Ovary (tissue), 9 donors: Measurements from ENCODE around the gene TRANK1. TPM values are rescaled to one million over a fixed set of nuclear protein-coding genes. Genes with fewer than 3 reads are reported as not detected.
"Not testable (repeated sequence)": the region's sequence is repeated elsewhere in the genome, so short reads cannot be mapped to it uniquely, and the experiment has no call there.

Experiments
- DNase-seq, 5 donors: peaks; one replicate each; pipeline ENCODE4 v3.0.0-alpha.2; 2019 to 2020
- H3K27ac ChIP-seq, 2 donors: fragments of 200-600 bp; one replicate each; pipeline versions ENCODE4 v1.5.1 to v1.8.0; 2019 to 2022
- H3K27me3 ChIP-seq: fragments of 200-600 bp; one replicate; pipeline ENCODE4 v1.8.0; 2022
- H3K36me3 ChIP-seq: fragments of 200-600 bp; sonication (generic); one replicate; pipeline ENCODE4 v1.5.1; 2019
- H3K4me1 ChIP-seq: one replicate; pipeline ENCODE4 v1.8.1; 2013; ENCODE audit warnings: mild to moderate bottlenecking, moderate library complexity; ENCODE audit not compliant: insufficient read depth
- H3K4me3 ChIP-seq: fragments of 200-600 bp; sonication (generic); one replicate; pipeline ENCODE4 v1.5.1; 2017
- H3K9me3 ChIP-seq, 2 donors: fragments of 200-600 bp in 1 of 2; sonication (generic) in 1 of 2; one replicate each; pipeline versions ENCODE4 v1.5.1 to v1.8.1; 2013 to 2019; ENCODE audit warnings: mild to moderate bottlenecking in 1 of 2, moderate library complexity in 1 of 2
- CTCF ChIP-seq, 3 donors: fragments of 450-650 bp in 2 of 3; fragments of 200-600 bp in 1 of 3; IDR thresholded peaks; one replicate each; pipeline versions ENCODE4 v1.5.1 to v1.8.0; 2016 to 2022; ENCODE audit warnings: antibody characterized with exemption in 3 of 3, mild to moderate bottlenecking in 1 of 3
- EP300 ChIP-seq: sonication (generic); formaldehyde crosslinking; IDR thresholded peaks from one replicate; pipeline ENCODE4 v1.6.1; 2017; ENCODE audit warnings: antibody characterized with exemption
- POLR2A ChIP-seq: fragments of 450-650 bp; IDR thresholded peaks from one replicate; pipeline ENCODE4 v1.6.1; 2017; ENCODE audit warnings: antibody characterized with exemption, mild to moderate bottlenecking, moderate library complexity
- WGBS, 3 donors: extraction: QIAGEN DNeasy Blood & Tissue Kit in 1 of 3; methylation state at CpG; one replicate each; pipeline versions ENCODE4 v1.1.5 to v1.1.7; 2013 to 2017; 5-methylcytosine and 5-hydroxymethylcytosine counted together
- intact Hi-C, 4 donors: fragments of 100-400 bp; cut with DNase I; formaldehyde crosslinking; loops; one replicate each; pipeline versions ENCODE4 v1.11.0 to v1.15.1; 2022 to 2023
- polyA plus RNA-seq, 2 donors: library from polyadenylated mRNA; stranded (reverse); fragments of 200-250 nt in 1 of 2; fragments of 350-450 nt in 1 of 2; fragmentation: Illumina TruSeq in 1 of 2; extraction: RNeasy Lipid Tissue Mini Kit (QIAGEN cat#74804) in 1 of 2; gene quantifications; one replicate each; pipeline ENCODE4 v1.2.3, GENCODE V29; 2013 to 2014
- total RNA-seq, 7 donors: library from RNA; depleted of rRNA in 2 of 7; stranded (reverse); fragments of >200 nt in 2 of 7; fragmentation: NEBNext Ultra II Directional in 3 of 7; extraction: Animal tissue kit (Norgen Biotek cat#: 25700) in 3 of 7; gene quantifications; one replicate each; pipeline versions ENCODE4 v1.1.0 to v1.2.4, GENCODE V29; 2016 to 2023
- donor health status: DM: no; HTN: no; CAD: no; lungs with moderate emphysema.
- donor health status: DM: no; HTN: no; CAD: no.
- donor health status: Bipolar disorder and iron deficiency.
- donor health status: DM: yes; HTN: yes; CAD: no.
- donor health status: DM: no; HTN: no; CAD: no.
- donor health status: DM: yes; HTN: yes; CAD: no.

The TRANK1 gene
- total and polyA plus RNA-seq, 9 donors: 10.7 to 42.4 (median 24.6) TPM

- no peak for TF ChIP-seq EP300
- TF ChIP-seq POLR2A: no peak
- no peak for TF ChIP-seq CTCF (IDR thresholded peaks at IDR 0.05)
- intact Hi-C loops: loop anchor here (5.0 to 10.0 kb wide), 3 partner anchors 219 to 229 kb away; no protein-coding TSS in a partner anchor
- no peak overlapping the region for H3K27ac ChIP-seq
Observed at GRCh38 chr3:36956155-36956554, 11.3 kb upstream of the TRANK1 start.

GRCh38 chr3:36954452-36955134, 9.7 kb upstream of the TRANK1 start:
- no peaks in the 10 kb centered on the region for H3K9me3 ChIP-seq
- H3K27me3 ChIP-seq: no peaks in the 10 kb centered on the region
- no peak overlapping the region for H3K4me3 ChIP-seq
- no peak for DNase-seq
- intact Hi-C loops: loop anchor here (5.0 to 10.0 kb wide), 3 partner anchors 217 to 227 kb away; no protein-coding TSS in a partner anchor
- H3K27ac ChIP-seq: no peak overlapping the region
- no peaks in the 10 kb centered on the region for H3K4me1 ChIP-seq
- TF ChIP-seq POLR2A: no peak
- TF ChIP-seq EP300: no peak
- TF ChIP-seq CTCF (IDR thresholded peaks at IDR 0.05): no peak
- no peaks in the 10 kb centered on the region for H3K36me3 ChIP-seq

More at GRCh38 chr3:36956155-36956554, 11.3 kb upstream of the TRANK1 start:
- Histone ChIP-seq H3K4me1 (no peaks in the 10 kb centered on the region), H3K27me3 (no peaks in the 10 kb centered on the region), H3K9me3 (no peaks in the 10 kb centered on the region), H3K36me3 (no peaks in the 10 kb centered on the region), H3K4me3 (no peak overlapping the region)
- 78 to 91% (median 86%) methylated on average over 3 of the region's 3 CpGs for WGBS, 3 donors
- no peak for DNase-seq

- H3K9me3 ChIP-seq, H3K27me3 ChIP-seq, H3K4me1 ChIP-seq, H3K36me3 ChIP-seq, DNase-seq, H3K27ac ChIP-seq, intact Hi-C loops, H3K4me3 ChIP-seq: not testable (repeated sequence)
- WGBS, 3 donors: 96 to 99% (median 97%) methylated on average over 5 of the region's 5 CpGs
Observed at GRCh38 chr3:36947814-36948213, 3.0 kb upstream of the TRANK1 start.

- H3K27ac ChIP-seq: peak overlapping the region in 1 of 2 donors; percentile 75
- peak in 2 of 5 donors; percentile 24 to 35 for DNase-seq
Observed at GRCh38 chr3:36945333-36945980, 603 bp upstream of the TRANK1 start.

More at GRCh38 chr3:36945333-36945980, 603 bp upstream of the TRANK1 start:
- WGBS, 3 donors: 79 to 84% (median 79%) methylated on average over 28 of the region's 28 CpGs
- Histone ChIP-seq H3K4me3 (peak overlapping the region; percentile 64), H3K27me3 (no peaks in the 10 kb centered on the region), H3K36me3 (no peaks in the 10 kb centered on the region), H3K9me3 (no peaks in the 10 kb centered on the region), H3K4me1 (peaks cover 12% of the 10 kb centered on the region)
- TF ChIP-seq EP300: no peak
- TF ChIP-seq CTCF (IDR thresholded peaks at IDR 0.05): no peak
- TF ChIP-seq POLR2A: no peak
- intact Hi-C loops: no loop called here
